IPS-15b (cell line): Measurements from ENCODE around the gene OSBPL8.
"Not testable (repeated sequence)": the region's sequence is repeated elsewhere in the genome, so short reads cannot be mapped to it uniquely, and the experiment has no call there.

Source experiments
- H3K27me3 ChIP-seq: one replicate; pipeline ENCODE4 v1.6.1; 2013; ENCODE audit warnings: low read length; ENCODE audit not compliant: control insufficient read depth, insufficient read depth
- H3K36me3 ChIP-seq: one replicate; pipeline ENCODE4 v1.6.1; 2013; ENCODE audit warnings: low read length; ENCODE audit not compliant: control insufficient read depth, insufficient read depth
- H3K4me1 ChIP-seq: one replicate; pipeline ENCODE4 v1.6.1; 2013; ENCODE audit warnings: mild to moderate bottlenecking, low read length; ENCODE audit not compliant: control insufficient read depth, insufficient read depth
- H3K4me3 ChIP-seq: one replicate; pipeline ENCODE4 v1.5.1; 2013; ENCODE audit warnings: low read depth, low read length
- H3K9ac ChIP-seq: one replicate; pipeline ENCODE4 v1.6.1; 2013; ENCODE audit warnings: low read depth, mild to moderate bottlenecking, low read length
- H3K9me3 ChIP-seq: one replicate; pipeline ENCODE4 v1.6.1; 2013; ENCODE audit warnings: mild to moderate bottlenecking, low read length; ENCODE audit not compliant: control insufficient read depth, insufficient read depth

OSBPL8 gene

DNA sequence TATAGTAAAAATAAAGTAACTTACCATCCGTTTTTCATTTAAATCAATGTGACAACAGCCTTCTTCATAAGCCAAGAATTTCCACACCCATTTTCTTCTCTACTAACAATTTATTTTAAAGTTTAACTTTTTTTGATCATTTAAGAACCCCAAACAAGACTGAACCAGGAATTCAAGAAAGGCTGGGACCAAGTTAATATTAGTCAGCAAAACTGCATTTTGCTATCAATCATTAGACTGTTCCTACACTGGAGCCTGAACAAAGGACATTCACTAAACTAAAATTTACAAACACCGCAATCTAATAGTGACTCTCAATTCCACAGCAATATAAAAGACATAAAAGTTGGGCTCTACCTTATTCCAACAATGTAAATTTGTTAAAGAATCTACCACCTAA is 73.6 kb downstream of the OSBPL8 start:
- H3K4me3 ChIP-seq, result no peak overlapping the region
- H3K27me3 ChIP-seq, result no peaks in the 10 kb centered on the region
- no peak overlapping the region for H3K9ac ChIP-seq
- H3K36me3 ChIP-seq, result no peaks in the 10 kb centered on the region
- H3K4me1 ChIP-seq, result no peaks in the 10 kb centered on the region
- no peaks in the 10 kb centered on the region for H3K9me3 ChIP-seq

DNA sequence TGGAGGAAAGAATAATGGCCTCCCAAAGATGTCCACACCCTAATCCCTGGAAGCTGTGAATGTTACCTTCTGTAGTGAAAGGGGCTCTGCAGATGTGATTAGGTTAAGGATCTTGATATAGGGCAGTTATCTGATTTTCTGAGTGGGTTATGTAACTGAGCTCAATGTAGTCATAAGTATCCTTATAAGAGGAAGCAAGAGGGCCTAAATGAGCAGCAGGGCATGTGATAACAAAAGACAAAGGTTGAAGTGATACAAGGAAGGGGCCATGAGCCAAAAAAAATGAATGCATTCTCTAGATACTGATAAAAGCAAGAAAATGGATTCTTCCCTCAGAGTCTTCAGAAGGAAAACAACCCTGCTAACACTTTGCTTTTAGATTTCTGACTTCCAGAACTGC is 78.8 kb downstream of the OSBPL8 start:
- Histone ChIP-seq H3K9me3 (no peaks in the 10 kb centered on the region), H3K36me3 (no peaks in the 10 kb centered on the region), H3K4me1 (no peaks in the 10 kb centered on the region), H3K4me3 (no peak overlapping the region), H3K27me3 (no peaks in the 10 kb centered on the region), H3K9ac (no peak overlapping the region)

DNA sequence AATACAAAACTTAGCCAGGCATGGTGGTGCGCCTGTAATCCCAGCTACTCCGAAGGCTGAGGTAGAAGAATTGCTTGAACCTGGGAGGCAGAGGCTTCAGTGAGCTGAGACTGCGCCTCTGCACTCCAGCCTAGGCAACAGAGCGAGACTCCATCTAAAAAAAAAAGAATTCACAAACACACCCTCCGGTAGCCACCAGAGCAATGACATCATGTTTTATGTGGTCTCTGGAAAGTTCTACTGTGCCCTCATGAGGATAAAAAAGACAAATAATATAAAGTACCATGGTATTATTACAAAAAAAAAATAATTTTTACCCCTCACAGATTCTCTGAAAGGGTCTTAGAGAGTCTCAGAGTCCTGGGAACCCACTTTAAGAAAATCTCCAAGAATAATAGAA is 81.5 kb downstream of the OSBPL8 start:
- Histone ChIP-seq H3K9ac (no peak overlapping the region), H3K4me3 (no peak overlapping the region), H3K36me3 (no peaks in the 10 kb centered on the region), H3K4me1 (no peaks in the 10 kb centered on the region), H3K27me3 (no peaks in the 10 kb centered on the region), H3K9me3 (no peaks in the 10 kb centered on the region)

DNA sequence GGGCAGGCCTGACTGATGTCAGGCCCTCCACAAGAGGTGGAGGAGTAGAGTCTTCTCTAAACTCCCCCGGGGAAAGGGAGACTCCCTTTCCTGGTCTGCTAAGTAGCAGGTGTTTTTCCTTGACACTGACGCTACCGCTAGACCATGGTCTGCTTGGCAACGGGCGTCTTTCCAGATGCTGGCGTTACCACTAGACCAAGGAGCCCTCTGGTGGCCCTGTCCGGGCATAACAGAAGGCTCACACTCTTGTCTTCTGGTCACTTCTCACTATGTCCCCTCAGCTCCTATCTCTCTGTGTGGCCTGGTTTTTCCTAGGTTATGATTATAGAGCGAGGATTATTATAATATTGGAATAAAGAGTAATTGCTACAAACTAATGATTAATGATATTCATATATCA is 86.7 kb downstream of the OSBPL8 start:
- not testable (repeated sequence) for H3K4me3 ChIP-seq, H3K9me3 ChIP-seq, H3K9ac ChIP-seq, H3K36me3 ChIP-seq, H3K27me3 ChIP-seq, H3K4me1 ChIP-seq

DNA sequence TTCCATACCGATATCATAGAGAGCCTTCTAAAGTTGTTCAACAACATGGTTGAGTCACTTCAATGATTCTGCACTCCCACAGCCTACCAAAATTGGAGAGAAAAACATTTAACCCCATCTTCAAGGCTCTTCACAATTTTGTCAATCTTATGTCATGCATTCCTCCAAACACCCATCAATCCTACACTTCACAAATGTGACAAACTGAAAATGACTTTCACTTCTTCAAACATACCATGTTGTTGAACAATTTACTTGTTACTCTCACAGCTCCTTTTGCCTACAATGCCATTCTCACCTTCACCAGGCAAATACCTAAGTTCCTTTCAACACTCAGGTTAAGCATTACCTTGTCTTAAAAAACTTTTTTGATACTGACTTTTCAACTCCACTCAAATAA is 88.0 kb downstream of the OSBPL8 start:
- no peak overlapping the region for H3K9ac ChIP-seq
- no peaks in the 10 kb centered on the region for H3K36me3 ChIP-seq

DNA sequence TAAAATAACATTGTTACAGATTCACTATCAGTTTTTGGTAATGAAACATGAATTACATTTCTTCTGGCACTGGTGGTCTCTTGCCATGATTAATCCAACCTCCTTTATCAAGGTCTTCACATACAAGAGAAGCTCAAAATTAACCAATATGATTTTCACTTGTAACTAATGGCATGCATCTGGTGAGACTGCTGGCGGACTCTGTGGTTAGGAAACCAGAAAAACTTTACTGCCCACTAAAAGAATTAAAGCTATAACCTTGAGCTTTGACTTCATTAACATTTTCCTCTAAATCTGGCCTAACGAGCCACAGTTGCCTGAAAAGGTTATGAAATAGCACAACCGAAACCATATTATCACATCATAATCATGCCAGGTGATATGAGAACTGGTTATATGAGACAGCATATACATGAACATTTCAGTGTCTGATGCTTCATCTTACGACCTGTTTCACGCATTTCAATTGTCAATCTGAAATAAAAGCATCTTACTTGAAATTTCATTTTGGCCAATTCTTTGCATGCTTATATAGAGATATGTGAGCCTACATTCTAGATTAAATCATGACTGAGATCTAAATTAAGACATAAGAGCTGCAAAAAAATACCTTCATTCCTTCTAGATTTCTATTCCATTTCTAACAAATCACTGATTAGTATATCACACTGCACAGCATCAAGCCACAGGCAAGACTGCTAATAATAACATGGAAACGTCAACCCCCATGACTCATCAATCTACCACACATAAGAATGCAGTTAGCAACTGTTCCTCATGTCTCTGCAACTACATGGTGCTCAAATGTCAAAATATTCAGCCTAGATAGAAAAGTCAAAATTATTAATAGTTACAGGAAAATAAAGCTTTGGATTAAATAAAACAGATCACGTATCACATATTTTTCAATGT is 89.3 kb downstream of the OSBPL8 start:
- no peaks in the 10 kb centered on the region for H3K27me3 ChIP-seq
- H3K36me3 ChIP-seq, result no peaks in the 10 kb centered on the region
- H3K4me1 ChIP-seq, result no peaks in the 10 kb centered on the region
- H3K9me3 ChIP-seq, result no peaks in the 10 kb centered on the region
- H3K9ac ChIP-seq, result no peak overlapping the region
- no peak overlapping the region for H3K4me3 ChIP-seq

More for the DNA sequence above, 88.0 kb downstream of the OSBPL8 start:
- Histone ChIP-seq H3K4me3 (no peak overlapping the region), H3K9me3 (no peaks in the 10 kb centered on the region), H3K4me1 (no peaks in the 10 kb centered on the region), H3K27me3 (no peaks in the 10 kb centered on the region)

DNA sequence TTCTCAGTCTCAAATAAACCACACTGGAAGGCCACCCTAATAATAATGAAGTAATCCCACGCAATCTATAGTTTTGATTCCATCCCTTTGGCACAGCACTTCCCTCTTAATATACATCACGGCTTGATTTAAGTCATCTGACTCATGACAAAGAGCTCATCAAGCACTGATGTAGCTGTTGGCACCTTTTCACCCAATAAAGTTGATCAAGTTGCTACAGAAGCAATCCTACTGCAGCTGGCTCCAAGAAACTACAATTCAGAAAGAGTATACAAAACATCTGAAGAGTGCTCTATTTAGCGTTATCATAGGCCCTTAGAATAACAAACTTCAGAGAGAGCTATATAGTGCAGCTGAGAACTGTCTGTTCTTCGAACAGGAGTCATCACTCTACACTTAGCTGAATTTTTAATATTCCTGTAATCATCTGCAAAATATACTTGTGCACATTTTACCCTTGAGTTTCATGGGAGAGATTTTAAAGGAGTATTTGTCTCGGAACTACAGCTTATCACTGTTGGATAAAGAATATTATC is 94.9 kb downstream of the OSBPL8 start:
- H3K4me3 ChIP-seq, result no peak overlapping the region
- no peaks in the 10 kb centered on the region for H3K27me3 ChIP-seq
- no peaks in the 10 kb centered on the region for H3K36me3 ChIP-seq
- H3K9me3 ChIP-seq, result no peaks in the 10 kb centered on the region
- no peak overlapping the region for H3K9ac ChIP-seq
- H3K4me1 ChIP-seq, result no peaks in the 10 kb centered on the region

DNA sequence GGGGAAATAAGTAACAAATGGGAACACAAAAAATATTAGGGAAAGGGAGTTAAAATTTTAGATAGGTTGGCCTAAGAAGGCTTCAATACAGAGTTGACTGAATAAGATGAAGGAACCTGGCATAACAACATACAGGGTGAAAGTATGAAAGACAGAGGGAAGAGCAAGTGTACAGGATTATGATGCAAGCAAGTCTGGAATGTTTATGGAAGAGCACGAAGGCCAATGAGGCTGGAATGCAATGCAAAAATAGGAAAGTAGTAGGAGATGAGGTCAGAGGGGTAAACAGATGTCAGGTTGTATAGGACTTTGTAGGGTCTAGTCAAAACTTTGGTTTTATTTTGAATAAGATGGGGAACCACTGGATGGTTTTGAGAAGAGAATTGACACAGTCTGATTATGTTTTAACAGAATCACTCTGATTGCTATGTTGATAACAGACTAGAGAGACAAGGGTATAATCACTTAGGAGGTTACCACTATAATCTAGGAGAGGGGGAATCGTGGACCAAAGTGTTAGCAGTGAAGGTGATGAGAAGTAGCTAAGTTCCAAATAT is 96.8 kb downstream of the OSBPL8 start:
- H3K4me3 ChIP-seq, result no peak overlapping the region
- H3K27me3 ChIP-seq, result no peaks in the 10 kb centered on the region
- H3K4me1 ChIP-seq, result no peaks in the 10 kb centered on the region
- no peaks in the 10 kb centered on the region for H3K36me3 ChIP-seq
- no peak overlapping the region for H3K9ac ChIP-seq
- no peaks in the 10 kb centered on the region for H3K9me3 ChIP-seq

DNA sequence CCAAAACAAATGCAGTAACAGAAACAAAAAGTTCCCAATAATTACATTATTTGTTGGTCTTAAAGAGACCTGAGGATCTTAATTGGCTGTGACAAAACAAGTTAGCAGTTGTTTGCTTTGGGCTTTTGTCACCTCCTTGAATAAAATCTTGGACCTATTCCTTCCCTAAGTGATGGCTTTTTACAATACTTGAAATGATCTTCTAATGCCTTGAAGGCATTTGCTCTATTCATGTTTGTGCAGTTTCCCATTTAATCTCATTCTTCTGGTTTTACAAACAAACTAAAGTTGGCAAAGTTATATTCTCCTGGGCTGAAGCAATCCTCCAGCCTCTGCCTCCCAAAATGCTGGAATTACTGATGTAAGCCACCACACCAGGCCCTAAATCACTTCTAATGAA is 98.8 kb downstream of the OSBPL8 start:
- Histone ChIP-seq H3K9ac (no peak overlapping the region), H3K4me3 (no peak overlapping the region), H3K4me1 (no peaks in the 10 kb centered on the region), H3K9me3 (no peaks in the 10 kb centered on the region), H3K36me3 (no peaks in the 10 kb centered on the region), H3K27me3 (no peaks in the 10 kb centered on the region)

DNA sequence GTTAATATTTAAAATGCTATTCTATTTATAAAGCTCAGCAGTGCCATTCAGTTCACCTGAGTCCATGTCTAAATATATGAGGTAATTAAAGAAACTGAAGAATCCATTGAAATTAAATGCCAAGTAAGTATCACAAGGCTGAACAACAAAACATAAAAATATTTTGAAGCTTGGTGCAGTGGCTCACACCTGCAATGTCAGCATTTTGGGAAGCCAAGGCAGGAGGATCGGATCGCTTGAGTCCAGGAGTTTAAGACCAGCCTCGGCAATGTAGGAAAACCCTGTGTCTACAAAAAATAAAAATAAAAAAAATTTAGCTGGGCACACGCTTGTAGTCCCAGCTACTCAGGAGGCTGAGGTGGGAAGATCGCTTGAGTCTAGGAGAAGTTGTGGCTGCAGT is 101.8 kb downstream of the OSBPL8 start:
- Histone ChIP-seq H3K4me3 (no peak overlapping the region), H3K9me3 (no peaks in the 10 kb centered on the region), H3K27me3 (no peaks in the 10 kb centered on the region), H3K4me1 (no peaks in the 10 kb centered on the region), H3K36me3 (no peaks in the 10 kb centered on the region), H3K9ac (no peak overlapping the region)

DNA sequence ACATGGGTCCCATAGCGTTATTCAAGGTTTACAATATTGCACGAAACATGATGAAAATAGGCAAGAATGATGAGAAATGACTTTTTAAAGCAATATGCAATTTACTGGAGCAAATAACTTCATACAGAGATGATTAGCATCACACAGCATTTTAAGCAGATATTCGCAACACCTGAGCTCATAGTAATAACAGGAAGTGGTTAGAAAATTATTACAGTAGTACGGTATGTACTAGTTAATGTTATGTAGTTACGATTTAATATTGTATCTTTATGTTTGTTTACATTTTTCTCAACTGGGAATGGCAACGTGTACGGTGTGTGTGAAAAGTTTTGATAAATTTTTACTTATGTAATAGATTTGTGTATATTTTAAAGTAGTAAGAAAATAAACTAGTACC is 102.6 kb downstream of the OSBPL8 start:
- no peak overlapping the region for H3K4me3 ChIP-seq
- no peaks in the 10 kb centered on the region for H3K9me3 ChIP-seq
- no peaks in the 10 kb centered on the region for H3K4me1 ChIP-seq
- no peak overlapping the region for H3K9ac ChIP-seq
- H3K27me3 ChIP-seq, result no peaks in the 10 kb centered on the region
- H3K36me3 ChIP-seq, result no peaks in the 10 kb centered on the region
